Heart right ventricle (tissue), 16 donors: ENCODE measurements around the gene DMRT1. TPM values are rescaled to one million over a fixed set of nuclear protein-coding genes. Genes with fewer than 3 reads are reported as not detected.

Experiments
- ATAC-seq, 8 donors: fragments of 200-7000 bp; cut with Tn5 transposase; one replicate each; pipeline ENCODE4 v1.9.1; 2020; ENCODE audit warnings: mild to moderate bottlenecking in 8 of 8, moderate library complexity in 8 of 8, moderate number of reproducible peaks in 1 of 8
- DNase-seq, 2 donors: peaks; one replicate each; pipeline ENCODE4 v3.0.0-alpha.2; 2020
- H3K27ac ChIP-seq, 10 donors: fragments of 200-600 bp; sonication (generic) in 2 of 10; one replicate each; pipeline versions ENCODE4 v1.5.0 to v1.8.0; 2020 to 2022; ENCODE audit warnings: mild to moderate bottlenecking in 3 of 10
- H3K27me3 ChIP-seq, 7 donors: fragments of 200-600 bp; one replicate each; pipeline ENCODE4 v1.8.0; 2021 to 2022; ENCODE audit warnings: mild to moderate bottlenecking in 2 of 7
- H3K36me3 ChIP-seq, 9 donors: fragments of 200-600 bp; sonication (generic) in 1 of 9; one replicate each; pipeline versions ENCODE4 v1.5.0 to v1.8.0; 2020 to 2022; ENCODE audit warnings: mild to moderate bottlenecking in 2 of 9
- H3K4me1 ChIP-seq, 9 donors: fragments of 200-600 bp; sonication (generic) in 1 of 9; one replicate each; pipeline versions ENCODE4 v1.5.0 to v1.8.0; 2020 to 2022; ENCODE audit warnings: mild to moderate bottlenecking in 4 of 9
- H3K4me3 ChIP-seq, 10 donors: fragments of 200-600 bp; sonication (generic) in 2 of 10; one replicate each; pipeline versions ENCODE4 v1.5.0 to v1.8.0; 2020 to 2022; ENCODE audit warnings: mild to moderate bottlenecking in 7 of 10, moderate library complexity in 2 of 10
- H3K9me3 ChIP-seq, 11 donors: fragments of 200-600 bp in 10 of 11; sonication (generic) in 2 of 11; one replicate each; pipeline versions ENCODE4 v1.5.0 to v1.8.0; 2013 to 2022; ENCODE audit warnings: mild to moderate bottlenecking in 2 of 11, control low read depth in 1 of 11, moderate library complexity in 1 of 11
- CTCF ChIP-seq, 9 donors: fragments of 200-600 bp; sonication (generic) in 2 of 9; IDR thresholded peaks; one replicate each; pipeline versions ENCODE4 v1.5.0 to v1.8.0; 2021 to 2022; ENCODE audit warnings: antibody characterized with exemption in 9 of 9, mild to moderate bottlenecking in 5 of 9, moderate library complexity in 1 of 9
- WGBS, 2 donors: extraction: QIAGEN DNeasy Blood & Tissue Kit; methylation state at CpG; one replicate each; pipeline ENCODE4 v1.1.7; 2013; ENCODE audit warnings: inconsistent platforms in 1 of 2; 5-methylcytosine and 5-hydroxymethylcytosine counted together
- intact Hi-C, 10 donors: fragments of 100-400 bp; cut with DNase I; formaldehyde crosslinking; loops; one replicate each; pipeline versions ENCODE4 v1.11.1 to v1.14.2; 2022
- long read RNA-seq, 3 donors: library from polyadenylated mRNA; unstranded; transcript quantifications; one replicate each; pipeline ENCODE4 v2.0.0, GENCODE V29; 2020 to 2021
- polyA plus RNA-seq, 2 donors: library from polyadenylated mRNA; stranded (reverse); fragments of 200-250 nt; gene quantifications; one replicate each; pipeline ENCODE4 v1.2.3, GENCODE V29; 2013
- total RNA-seq, 10 donors: library from RNA; stranded (reverse); fragmentation: NEBNext Ultra II Directional in 3 of 10; extraction: Animal tissue kit (Norgen Biotek cat#: 25700) in 3 of 10; gene quantifications; one replicate each; pipeline versions ENCODE4 v1.2.1 to v1.2.4, GENCODE V29; 2021 to 2023
- donor health status: Arrhythmogenic right ventricular cardiomyopathy.
- donor health status: ischemic (EF 13 %, LVEDD 7.1; RV severe dilation, severe dysfunction).
- donor health status: healthy with polysubstance abuse.
- donor health status: DM: no; HTN: yes; CAD: no.
- donor health status: DM: no; HTN: no; CAD: no.
- donor health status: ischemic (EF 25% LVEDD 6.9; RV normal size, moderate dysfunction).
- donor health status: ischemic (EF 25% LVEDD 5.7; RV mildly dilated, moderate dysfunction).
- donor health status: healthy.
- donor health status: DM: yes; HTN: yes; CAD: no.
- donor health status: Ischemic cardiomyopathy.
- donor health status: ischemic (EF 35%, LVEDD 5.7; RV mildly dilated, moderate dysfunction).
- donor health status: nonischemic (EF 11% LVEDD 7.7; RV severe dilation, severe dysfunction).
- donor health status: DM: yes; HTN: yes; CAD: no.
- donor health status: PGD.
- donor health status: ischemic (EF 29% LVEDD 5.4; RV normal size, mild dysfunction).
- donor health status: nonischemic (EF 23%, LVEDD 6.1; RV moderate dilation, normal function).

The DMRT1 gene
- total RNA-seq, result not detected
- not detected for polyA plus RNA-seq
- long read RNA-seq, donor 1, result 0 reads
- long read RNA-seq, donor 2, result 0 reads
- long read RNA-seq, donor 3, result 0 reads

DNA sequence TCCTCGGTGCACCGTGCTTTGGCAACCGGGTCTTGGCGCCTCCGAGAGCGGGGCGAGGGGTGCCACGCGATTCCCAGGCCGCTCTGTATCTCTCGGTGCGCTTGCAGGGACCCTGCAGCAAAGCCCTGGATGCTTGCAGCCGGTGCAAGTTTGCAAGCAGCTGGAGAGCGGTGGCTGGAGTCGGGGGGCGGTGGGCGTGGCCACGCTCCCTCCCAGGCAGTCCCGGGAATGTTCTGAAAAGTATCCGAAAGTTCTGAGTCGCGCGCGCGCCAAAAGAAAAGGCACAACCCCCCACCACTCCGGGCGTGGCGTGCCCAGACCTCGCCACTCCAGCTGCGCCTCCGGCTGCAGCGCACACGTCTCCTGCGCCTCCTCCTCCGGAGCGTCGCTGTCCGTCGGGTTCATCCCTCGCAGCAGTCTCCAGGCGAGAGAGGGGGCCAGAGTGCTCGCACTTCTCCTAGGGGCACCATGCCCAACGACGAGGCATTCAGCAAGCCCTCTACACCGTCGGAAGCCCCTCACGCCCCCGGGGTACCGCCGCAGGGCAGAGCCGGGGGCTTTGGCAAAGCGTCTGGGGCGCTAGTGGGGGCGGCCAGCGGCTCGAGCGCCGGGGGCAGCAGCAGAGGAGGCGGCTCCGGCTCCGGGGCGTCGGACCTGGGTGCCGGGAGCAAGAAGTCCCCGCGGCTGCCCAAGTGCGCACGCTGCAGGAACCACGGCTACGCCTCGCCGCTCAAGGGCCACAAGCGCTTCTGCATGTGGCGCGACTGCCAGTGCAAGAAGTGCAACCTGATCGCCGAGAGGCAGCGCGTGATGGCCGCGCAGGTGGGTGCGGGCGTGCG lies at the start of gene DMRT1:
Gene DMRT1 (plus strand): TSS at position 327 of the 839 bp plus-strand sequence. CDS start 142 bp downstream, at position 469.
- Histone ChIP-seq H3K27me3 (peaks cover 15 to 95% (median 77%) of the 10 kb centered on the region in 7 donors), H3K9me3 (no peaks in the 10 kb centered on the region), H3K27ac (no peak within 1 kb of the TSS), H3K4me3 (no peak within 1 kb of the TSS), H3K36me3 (no peaks in the 10 kb centered on the region), H3K4me1 (peaks cover 0 to 22% (median 5%) of the 10 kb centered on the region in 9 donors)
- TF ChIP-seq CTCF (IDR thresholded peaks at IDR 0.05), result no peak
- DNase-seq, result no peak
- 1 to 3% methylated on average over 84 of the region's 84 CpGs for WGBS, 2 donors
- ATAC-seq, result peak in 1 of 8 donors; percentile 22
- intact Hi-C loops, result no loop called here

GRCh38 chr9:792331-793260 lies 48.9 kb upstream of the DMRT1 start:
- no peak for TF ChIP-seq CTCF (IDR thresholded peaks at IDR 0.05)
- intact Hi-C loops, result no loop called here

DNA sequence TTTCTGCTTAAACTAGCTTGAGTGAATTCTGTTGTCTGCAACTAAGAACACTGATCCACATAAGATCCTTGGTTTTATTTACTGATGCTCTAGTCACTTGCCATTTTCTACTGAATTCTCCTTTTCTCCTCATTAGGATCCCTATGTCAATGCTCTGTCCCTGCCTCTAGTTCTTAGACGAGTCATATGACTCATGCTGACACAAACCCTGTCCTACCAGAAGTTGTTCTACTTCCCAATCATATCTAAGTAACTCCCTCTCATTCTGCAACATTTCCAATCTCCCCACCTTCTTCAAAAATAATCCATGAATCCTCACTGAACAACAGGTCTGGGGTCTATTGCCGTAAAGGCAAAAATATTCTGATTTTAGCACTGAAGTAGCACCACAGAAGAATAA lies 47.1 kb upstream of the DMRT1 start:
- intact Hi-C loops, result no loop called here
- H3K4me3 ChIP-seq, result no peak overlapping the region
- ATAC-seq (no peak), DNase-seq (no peak)
- no peaks in the 10 kb centered on the region for H3K36me3 ChIP-seq
- H3K4me1 ChIP-seq, result no peaks in the 10 kb centered on the region
- peaks cover 0 to 14% (median 0%) of the 10 kb centered on the region in 11 donors for H3K9me3 ChIP-seq
- 91 to 94% methylated on average over 2 of the region's 2 CpGs for WGBS, 2 donors
- no peak overlapping the region for H3K27ac ChIP-seq
- TF ChIP-seq CTCF (IDR thresholded peaks at IDR 0.05), result no peak
- no peaks in the 10 kb centered on the region for H3K27me3 ChIP-seq

More at GRCh38 chr9:792331-793260, 48.9 kb upstream of the DMRT1 start:
- H3K36me3 ChIP-seq, result no peaks in the 10 kb centered on the region
- no peaks in the 10 kb centered on the region for H3K4me1 ChIP-seq
- peaks cover 0 to 14% (median 0%) of the 10 kb centered on the region in 11 donors for H3K9me3 ChIP-seq
- no peaks in the 10 kb centered on the region for H3K27me3 ChIP-seq
- no peak overlapping the region for H3K27ac ChIP-seq
- ATAC-seq, result no peak
- H3K4me3 ChIP-seq, result no peak overlapping the region
- 81% methylated on average over 15 of the region's 15 CpGs for WGBS, 2 donors
- DNase-seq, result no peak

GRCh38 chr9:795869-796268 lies 45.6 kb upstream of the DMRT1 start:
- Histone ChIP-seq H3K27me3 (no peaks in the 10 kb centered on the region), H3K4me3 (no peak overlapping the region), H3K9me3 (peaks cover 0 to 14% (median 0%) of the 10 kb centered on the region in 11 donors), H3K4me1 (no peaks in the 10 kb centered on the region), H3K36me3 (no peaks in the 10 kb centered on the region), H3K27ac (no peak overlapping the region)
- 94 to 97% methylated on average over 6 of the region's 6 CpGs for WGBS, 2 donors
- no peak for ATAC-seq
- no peak for DNase-seq
- TF ChIP-seq CTCF (IDR thresholded peaks at IDR 0.05), result no peak
- intact Hi-C loops, result no loop called here
